Spinal cord (tissue), 10 donors: ENCODE results near the gene NOTCH3. TPM values are rescaled to one million over a fixed set of nuclear protein-coding genes. Genes with fewer than 3 reads are reported as not detected.

Experiments
- DNase-seq, 6 donors: peaks; one replicate each; pipeline versions ENCODE4 v3.0.0 to v3.0.0-alpha.2; 2013 to 2015; ENCODE audit warnings: low spot score in 6 of 6, low read depth in 4 of 6
- H3K27ac ChIP-seq: one replicate; pipeline ENCODE4 v1.5.1; 2013; ENCODE audit warnings: low read depth, low read length, control low read depth
- H3K27me3 ChIP-seq: one replicate; pipeline ENCODE4 v1.6.1; 2013; ENCODE audit warnings: low read length; ENCODE audit not compliant: control insufficient read depth, insufficient read depth
- H3K36me3 ChIP-seq: one replicate; pipeline ENCODE4 v1.6.1; 2013; ENCODE audit warnings: low read length; ENCODE audit not compliant: control insufficient read depth, insufficient read depth
- H3K4me1 ChIP-seq: one replicate; pipeline ENCODE4 v1.6.1; 2013; ENCODE audit warnings: low read length; ENCODE audit not compliant: control insufficient read depth, insufficient read depth
- H3K4me3 ChIP-seq: one replicate; pipeline ENCODE4 v1.5.1; 2013; ENCODE audit warnings: low read depth, low read length, control low read depth
- H3K9me3 ChIP-seq: one replicate; pipeline ENCODE4 v1.6.1; 2013; ENCODE audit warnings: low read length; ENCODE audit not compliant: control insufficient read depth, insufficient read depth
- WGBS: methylation state at CpG from one replicate; pipeline ENCODE4 v1.1.5; 2013; ENCODE audit warnings: missing lambda C conversion rate; ENCODE audit not compliant: insufficient coverage; 5-methylcytosine and 5-hydroxymethylcytosine counted together
- polyA plus RNA-seq, 2 donors: library from polyadenylated mRNA; unstranded; fragments of 120-200 nt; gene quantifications; one replicate each; pipeline ENCODE4 v1.2.1, GENCODE V29; 2013; ENCODE audit not compliant: insufficient read length in 2 of 2
- total RNA-seq, 2 donors: library from RNA; depleted of rRNA in 1 of 2; stranded (reverse); fragments of 120-200 nt in 1 of 2; fragments of >200 nt in 1 of 2; gene quantifications; one replicate each; pipeline versions ENCODE4 v1.2.3 to v1.2.4, GENCODE V29; 2013 to 2014
- donor health status: healthy.

NOTCH3 gene
- total and polyA plus RNA-seq, 4 donors, result 34.9 to 76.3 (median 56.4) TPM

DNA sequence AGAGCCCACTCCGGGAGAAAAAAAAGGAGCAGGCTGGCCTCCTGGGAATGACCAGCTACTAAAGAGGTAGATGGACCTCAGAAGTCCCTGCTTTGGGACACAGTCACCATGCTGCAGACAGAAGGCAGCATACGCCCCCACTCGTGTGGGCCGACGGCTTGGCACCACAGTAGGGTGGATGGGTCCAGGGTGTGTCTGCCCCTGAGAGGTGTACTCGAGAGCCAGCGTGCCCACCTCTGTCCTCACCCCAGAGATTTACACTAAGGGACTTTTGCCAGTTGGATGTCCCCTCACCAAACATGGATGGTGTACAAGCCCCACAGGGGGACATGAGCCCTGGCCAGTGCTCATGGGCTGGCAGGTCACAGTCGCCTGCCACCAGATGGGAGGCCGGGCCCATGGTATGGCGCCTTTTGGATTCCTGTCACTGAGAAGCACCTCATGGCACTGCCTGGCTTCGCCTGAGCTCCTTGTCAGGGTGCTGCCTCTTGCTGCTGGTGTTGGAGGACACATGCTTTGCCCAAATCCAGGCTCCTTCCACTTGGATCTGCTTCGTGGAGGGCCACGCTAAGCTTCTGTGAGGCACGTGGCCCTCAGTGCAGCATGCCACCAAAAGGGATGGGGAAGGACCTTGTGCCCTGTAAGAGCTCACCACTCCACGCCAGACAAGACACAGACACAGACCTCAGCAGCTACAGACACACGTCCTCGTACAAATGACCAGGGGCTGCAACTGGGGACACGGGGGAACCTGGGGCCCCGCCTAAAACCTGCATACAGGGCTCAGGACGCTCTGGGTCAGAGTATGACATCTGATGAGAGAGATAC lies 44.8 kb upstream of the NOTCH3 start:
- Histone ChIP-seq H3K27me3 (no peaks in the 10 kb centered on the region), H3K9me3 (no peaks in the 10 kb centered on the region), H3K27ac (no peak overlapping the region), H3K4me3 (no peak overlapping the region), H3K4me1 (peaks cover 60% of the 10 kb centered on the region), H3K36me3 (peaks cover 91% of the 10 kb centered on the region)
- 91% methylated on average over 16 of the region's 20 CpGs for WGBS
- DNase-seq, result no peak

DNA sequence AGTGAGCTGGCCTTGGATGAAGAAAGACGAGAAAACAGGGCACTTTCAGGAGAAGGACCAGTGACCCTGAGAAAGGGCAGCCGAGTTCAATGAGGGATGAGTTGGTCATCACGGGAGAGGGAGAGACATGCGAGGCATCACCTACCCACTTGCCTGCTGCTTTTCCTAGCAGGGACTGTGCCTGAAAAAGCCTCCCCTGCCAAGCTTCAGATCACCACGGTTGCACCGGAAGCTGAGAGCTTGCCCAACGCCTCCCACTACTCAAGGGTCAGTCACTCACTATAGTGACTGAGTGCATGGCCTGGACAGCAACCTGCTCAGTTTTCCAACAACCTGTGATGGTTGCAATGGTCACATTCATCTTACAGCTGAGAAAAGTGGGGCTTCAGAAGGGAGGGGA lies 44.0 kb upstream of the NOTCH3 start:
- 84% methylated on average over 7 of the region's 7 CpGs for WGBS
- no peak for DNase-seq
- H3K27ac ChIP-seq, result no peak overlapping the region
- H3K27me3 ChIP-seq, result no peaks in the 10 kb centered on the region
- H3K4me1 ChIP-seq, result peaks cover 55% of the 10 kb centered on the region
- no peak overlapping the region for H3K4me3 ChIP-seq
- peaks cover 91% of the 10 kb centered on the region for H3K36me3 ChIP-seq
- no peaks in the 10 kb centered on the region for H3K9me3 ChIP-seq

DNA sequence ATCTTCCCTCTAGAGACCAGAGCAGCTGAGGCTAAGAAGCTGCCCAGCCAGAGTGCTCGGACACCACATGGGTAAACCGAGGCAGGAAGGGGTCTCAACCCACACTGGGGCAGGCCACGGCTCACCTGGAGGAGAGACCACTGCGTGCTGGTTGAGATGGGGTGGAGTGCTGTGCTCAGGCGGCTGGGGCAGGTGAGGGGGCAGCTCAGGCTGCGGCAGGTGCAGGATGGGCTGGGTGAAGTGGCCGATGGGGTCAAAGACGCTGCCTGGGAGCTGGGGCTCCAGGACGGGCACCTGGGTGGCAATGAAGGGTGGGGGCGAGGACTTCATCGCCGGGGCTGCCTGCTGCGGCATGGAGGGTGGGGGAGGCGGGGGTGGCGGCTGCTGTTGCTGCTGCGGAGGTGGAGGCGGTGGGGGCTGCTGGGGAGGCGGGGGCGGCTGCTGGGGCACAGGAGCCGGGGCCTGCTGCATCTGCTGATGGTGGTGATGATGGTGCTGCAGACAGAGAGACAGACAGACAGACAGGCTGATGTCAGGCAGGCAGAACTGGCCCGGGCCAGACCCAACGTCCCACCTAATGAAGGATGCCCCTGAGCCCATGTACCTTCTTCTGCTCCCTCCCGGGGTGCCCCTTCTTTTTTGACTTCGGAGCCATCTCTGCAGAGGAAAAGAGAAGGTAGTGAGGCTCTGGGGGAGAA lies 43.5 kb upstream of the NOTCH3 start:
- Histone ChIP-seq H3K4me3 (no peak overlapping the region), H3K27me3 (no peaks in the 10 kb centered on the region), H3K4me1 (peaks cover 49% of the 10 kb centered on the region), H3K36me3 (peaks cover 97% of the 10 kb centered on the region), H3K27ac (no peak overlapping the region), H3K9me3 (no peaks in the 10 kb centered on the region)
- DNase-seq, result no peak
- WGBS, result 93% methylated on average over 20 of the region's 24 CpGs

DNA sequence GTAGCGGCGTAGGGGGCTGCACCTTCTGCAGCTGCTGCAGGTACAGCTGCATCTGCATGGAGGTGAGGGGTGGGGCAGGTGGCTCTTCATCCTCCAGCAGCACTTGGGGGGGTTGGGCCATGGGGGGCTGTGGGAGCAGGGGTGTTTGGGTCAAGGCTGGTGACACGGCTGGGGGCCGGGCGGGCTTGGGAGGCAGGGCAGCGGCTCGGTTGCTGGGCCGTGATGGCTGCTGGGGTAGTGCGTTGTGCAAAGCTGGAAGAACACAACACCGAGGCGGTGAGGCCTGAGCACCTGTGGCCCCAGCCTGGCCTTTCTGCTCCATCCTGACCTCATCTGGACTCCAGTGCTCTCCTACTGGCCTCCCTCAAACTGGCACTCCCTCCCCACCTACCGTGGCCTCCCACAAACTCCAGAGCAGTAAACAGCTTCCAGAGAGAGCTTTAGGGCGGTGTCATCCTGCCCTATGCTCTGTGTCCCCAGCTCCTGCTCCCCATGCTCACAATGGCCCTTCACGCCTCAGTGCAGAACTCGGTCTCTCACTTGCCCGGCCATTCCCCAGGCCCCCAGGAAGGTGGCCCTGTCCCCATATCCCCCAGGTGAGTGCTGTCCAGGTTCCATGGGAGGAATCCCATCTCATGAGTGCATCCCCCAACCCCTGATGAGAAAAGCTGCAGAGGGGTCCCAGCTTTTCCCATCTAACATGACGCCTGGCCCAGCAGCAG lies 42.6 kb upstream of the NOTCH3 start:
- 85% methylated on average over 14 of the region's 17 CpGs for WGBS
- Histone ChIP-seq H3K36me3 (peaks cover 98% of the 10 kb centered on the region), H3K4me1 (peaks cover 41% of the 10 kb centered on the region), H3K4me3 (no peak overlapping the region), H3K27ac (no peak overlapping the region), H3K9me3 (no peaks in the 10 kb centered on the region), H3K27me3 (no peaks in the 10 kb centered on the region)
- no peak for DNase-seq

DNA sequence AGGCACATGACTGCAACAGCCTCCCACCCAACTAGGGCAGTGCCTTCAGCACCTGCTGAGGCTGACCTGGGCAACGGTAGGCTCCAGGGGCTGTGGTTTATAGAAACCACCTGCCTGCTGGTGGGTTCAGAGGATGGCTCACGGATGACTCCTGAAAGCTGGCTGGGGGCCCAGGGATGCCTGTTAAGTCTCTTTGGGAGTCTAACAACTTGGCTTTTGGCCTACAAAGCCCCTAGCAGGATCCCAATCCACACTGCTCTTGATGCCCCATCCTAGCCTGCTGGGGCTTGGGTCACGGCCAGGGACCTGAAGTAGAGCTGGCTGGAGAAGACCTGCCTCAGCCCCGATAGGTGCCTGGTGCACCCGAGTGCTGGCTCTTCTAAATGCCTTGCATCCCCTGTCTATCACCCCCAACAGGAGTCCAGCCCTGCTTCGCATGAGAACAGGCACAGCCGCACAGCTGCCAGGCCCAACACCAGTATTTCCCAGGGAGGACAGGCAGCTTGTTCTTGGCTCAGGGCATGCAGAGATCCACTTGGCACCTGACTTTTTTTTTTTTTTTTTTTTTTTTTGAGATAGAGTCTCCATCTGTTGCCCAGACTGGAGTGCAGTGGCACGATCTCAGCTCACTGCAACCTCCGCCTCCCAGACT lies 40.6 kb upstream of the NOTCH3 start:
- H3K9me3 ChIP-seq, result no peaks in the 10 kb centered on the region
- H3K27ac ChIP-seq, result no peak overlapping the region
- H3K4me3 ChIP-seq, result no peak overlapping the region
- H3K27me3 ChIP-seq, result no peaks in the 10 kb centered on the region
- WGBS, result 63% methylated on average over 9 of the region's 9 CpGs
- DNase-seq, result no peak
- H3K4me1 ChIP-seq, result peaks cover 22% of the 10 kb centered on the region
- H3K36me3 ChIP-seq, result peaks cover 97% of the 10 kb centered on the region

DNA sequence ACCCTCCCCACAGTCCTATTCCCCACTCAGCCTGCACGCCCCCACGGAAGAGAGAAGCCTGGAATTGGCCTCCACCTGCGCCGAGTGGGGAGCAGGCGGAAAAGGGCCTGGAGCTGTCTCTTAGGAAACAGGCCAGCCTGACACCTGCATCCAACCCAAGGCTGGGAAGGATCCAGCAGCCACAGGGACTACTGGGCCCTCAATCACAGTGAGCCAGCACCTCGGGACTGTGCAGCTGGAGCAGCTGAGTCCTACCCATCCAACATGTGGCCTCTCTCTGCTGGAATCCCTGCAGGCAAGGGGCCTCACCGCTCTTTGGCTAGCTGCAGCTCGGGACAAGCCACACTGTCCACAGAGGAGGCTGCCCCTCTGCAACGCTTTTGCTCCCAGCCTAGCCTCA lies 39.7 kb upstream of the NOTCH3 start:
- Histone ChIP-seq H3K4me3 (no peak overlapping the region), H3K36me3 (peaks cover 96% of the 10 kb centered on the region), H3K4me1 (peaks cover 14% of the 10 kb centered on the region), H3K9me3 (no peaks in the 10 kb centered on the region), H3K27me3 (no peaks in the 10 kb centered on the region), H3K27ac (no peak overlapping the region)
- DNase-seq, result no peak
- 86% methylated on average over 9 of the region's 9 CpGs for WGBS

DNA sequence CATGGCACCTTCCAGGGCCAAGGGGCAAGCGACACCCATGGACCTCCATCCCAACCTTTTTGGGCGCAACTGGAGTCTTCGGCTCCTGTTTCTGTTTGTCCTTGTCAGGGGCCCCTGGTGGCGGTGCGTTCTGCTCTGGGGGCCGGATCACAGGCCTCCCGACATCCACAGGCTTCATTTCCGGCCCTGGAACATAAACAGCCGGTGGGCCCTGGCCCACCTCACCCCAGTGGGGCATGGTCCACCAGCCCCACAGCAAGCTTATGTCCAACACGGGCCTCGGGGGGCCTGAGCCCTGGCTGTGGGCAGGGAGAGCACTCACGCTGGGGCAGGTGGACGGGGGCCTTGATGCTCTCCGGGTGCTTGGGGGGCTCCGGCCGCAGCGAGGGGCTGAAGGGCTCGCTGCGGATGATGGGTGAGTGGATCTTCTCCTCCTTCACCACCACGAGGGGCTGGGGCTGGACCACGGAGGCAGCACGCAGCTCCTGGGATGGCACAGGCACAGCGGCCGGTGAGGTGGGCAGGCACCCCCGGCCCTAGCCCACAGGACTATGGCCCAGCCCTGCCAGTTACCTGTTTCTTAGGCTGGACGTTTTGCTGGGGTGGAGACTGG lies 38.6 kb upstream of the NOTCH3 start:
- DNase-seq, result no peak

DNA sequence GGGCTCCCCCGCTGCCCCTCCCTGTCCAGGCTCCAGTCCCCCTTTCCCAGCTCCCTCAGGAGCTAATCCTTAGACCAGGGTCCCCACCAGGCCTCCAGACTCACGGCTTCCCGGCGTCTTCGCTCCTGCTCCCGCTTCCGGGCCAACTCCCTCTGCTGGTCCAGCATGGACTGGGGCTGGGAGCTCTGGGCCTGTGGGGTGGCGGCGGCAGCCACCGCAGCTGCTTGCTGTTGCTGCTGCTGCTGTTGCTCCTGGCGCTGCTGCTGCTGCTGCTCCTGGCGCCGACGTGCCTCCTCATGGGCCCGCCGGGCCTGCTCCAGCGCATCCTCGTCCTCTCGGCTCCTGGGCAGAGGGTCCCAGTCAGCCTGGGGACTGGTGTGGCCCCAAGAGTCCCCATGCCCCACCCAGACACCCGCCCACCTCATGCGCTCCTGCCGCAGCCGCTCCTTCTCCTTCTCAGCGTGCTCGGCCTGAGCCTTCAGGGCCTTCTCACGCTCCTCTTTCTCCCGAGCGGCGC lies 37.9 kb upstream of the NOTCH3 start:
- peaks cover 84% of the 10 kb centered on the region for H3K36me3 ChIP-seq
- H3K27ac ChIP-seq, result no peak overlapping the region
- H3K27me3 ChIP-seq, result no peaks in the 10 kb centered on the region
- peaks cover 13% of the 10 kb centered on the region for H3K4me1 ChIP-seq
- no peaks in the 10 kb centered on the region for H3K9me3 ChIP-seq
- H3K4me3 ChIP-seq, result no peak overlapping the region
- WGBS, result 90% methylated on average over 26 of the region's 29 CpGs
- no peak for DNase-seq

More for the DNA sequence above, 38.6 kb upstream of the NOTCH3 start:
- no peaks in the 10 kb centered on the region for H3K27me3 ChIP-seq
- H3K36me3 ChIP-seq, result peaks cover 91% of the 10 kb centered on the region
- H3K9me3 ChIP-seq, result no peaks in the 10 kb centered on the region
- peaks cover 13% of the 10 kb centered on the region for H3K4me1 ChIP-seq
- H3K4me3 ChIP-seq, result no peak overlapping the region
- no peak overlapping the region for H3K27ac ChIP-seq
- 92% methylated on average over 20 of the region's 26 CpGs for WGBS
